Endodermal cell (in vitro differentiated cells): Measurements from ENCODE around the gene PLPPR5. TPM values are rescaled to one million over a fixed set of nuclear protein-coding genes. Genes with fewer than 3 reads are reported as not detected.

Experiments
- DNase-seq: peaks from one replicate; pipeline ENCODE4 v3.0.0-alpha.2; 2017
- H3K27ac ChIP-seq: 2 replicates; pipeline ENCODE4 v1.5.1; 2013; ENCODE audit warnings: mild to moderate bottlenecking, low read depth, low read length, moderate library complexity
- H3K27me3 ChIP-seq: 2 replicates; pipeline ENCODE4 v1.6.1; 2013; ENCODE audit warnings: mild to moderate bottlenecking, low read length, moderate library complexity; ENCODE audit not compliant: insufficient read depth, control insufficient read depth, poor library complexity, severe bottlenecking
- H3K36me3 ChIP-seq: 2 replicates; pipeline ENCODE4 v1.7.0; 2013; ENCODE audit warnings: mild to moderate bottlenecking, low read length, moderate library complexity; ENCODE audit not compliant: control insufficient read depth, insufficient read depth
- H3K4me1 ChIP-seq: one replicate; pipeline ENCODE4 v1.7.0; 2013; ENCODE audit warnings: low read length; ENCODE audit not compliant: control insufficient read depth, insufficient read depth
- H3K4me3 ChIP-seq: 2 replicates; pipeline ENCODE4 v1.5.1; 2013; ENCODE audit warnings: mild to moderate bottlenecking, low read length, moderate library complexity
- H3K9ac ChIP-seq: 2 replicates; pipeline ENCODE4 v1.6.1; 2013; ENCODE audit warnings: mild to moderate bottlenecking, low read length, moderate library complexity; ENCODE audit not compliant: poor library complexity, severe bottlenecking; ENCODE audit errors: extremely low read depth
- H3K9me3 ChIP-seq: 2 replicates; pipeline ENCODE4 v1.6.1; 2013; ENCODE audit warnings: mild to moderate bottlenecking, low read length, moderate library complexity; ENCODE audit not compliant: control insufficient read depth
- H3K27ac Mint-ChIP-seq: 2 replicates; pipeline ENCODE4 v1.8.0; 2020; ENCODE audit warnings: mixed read lengths
- H3K27me3 Mint-ChIP-seq: 2 replicates; pipeline ENCODE4 v1.8.0; 2021; ENCODE audit warnings: mild to moderate bottlenecking, mixed read lengths; ENCODE audit not compliant: insufficient read depth
- H3K36me3 Mint-ChIP-seq: 2 replicates; pipeline ENCODE4 v1.8.0; 2020; ENCODE audit warnings: low read depth, mixed read lengths
- H3K4me1 Mint-ChIP-seq: 2 replicates; pipeline ENCODE4 v1.8.0; 2020; ENCODE audit warnings: mixed read lengths
- H3K4me3 Mint-ChIP-seq: 2 replicates; pipeline ENCODE4 v1.8.0; 2020; ENCODE audit warnings: mild to moderate bottlenecking, moderate library complexity, mixed read lengths
- H3K9me3 Mint-ChIP-seq: 2 replicates; pipeline ENCODE4 v1.8.0; 2020; ENCODE audit warnings: mild to moderate bottlenecking, mixed read lengths
- WGBS, 2 experiments: methylation state at CpG; one replicate each; pipeline versions ENCODE4 v1.1.5 to v1.1.7; 2013; ENCODE audit warnings: missing lambda C conversion rate in 2 of 2, mixed read lengths in 1 of 2; ENCODE audit not compliant: insufficient coverage in 1 of 2, insufficient read length in 1 of 2; 5-methylcytosine and 5-hydroxymethylcytosine counted together
- total RNA-seq, 2 donors: library from RNA; stranded (reverse); fragmentation: NEBNext Ultra II Directional in 1 of 2; extraction: Animal tissue kit (Norgen Biotek cat#: 25700) in 1 of 2; gene quantifications; 2 replicates in 1 of 2; 3 replicates in 1 of 2; pipeline ENCODE4 v1.2.1, GENCODE V29; 2021
- TF ChIP-seq, protein P1 (sequence below): fragments of 200-600 bp; sonication (generic); conservative IDR thresholded peaks from 2 replicates; pipeline ENCODE4 v1.5.0; 2021; ENCODE audit warnings: antibody characterized with exemption, mild to moderate bottlenecking

The PLPPR5 gene
- total RNA-seq, 2 donors from 2014 or later = 0.18 to 0.31 TPM

GRCh38 chr1:98897479-98897878, 107.2 kb downstream of the PLPPR5 start:
- H3K36me3 Mint-ChIP-seq = no peaks in the 10 kb centered on the region
- H3K4me1 ChIP-seq = no peaks in the 10 kb centered on the region
- H3K9me3 ChIP-seq = no peaks in the 10 kb centered on the region
- WGBS, 2 experiments = 90% methylated on average over 2 of the region's 2 CpGs; no CpG with 5 or more reads in 1 of the 2 experiments
- no peak overlapping the region for H3K27ac Mint-ChIP-seq
- H3K4me3 ChIP-seq = no peak overlapping the region
- H3K27me3 Mint-ChIP-seq = no peaks in the 10 kb centered on the region
- TF ChIP-seq, protein P1, sequence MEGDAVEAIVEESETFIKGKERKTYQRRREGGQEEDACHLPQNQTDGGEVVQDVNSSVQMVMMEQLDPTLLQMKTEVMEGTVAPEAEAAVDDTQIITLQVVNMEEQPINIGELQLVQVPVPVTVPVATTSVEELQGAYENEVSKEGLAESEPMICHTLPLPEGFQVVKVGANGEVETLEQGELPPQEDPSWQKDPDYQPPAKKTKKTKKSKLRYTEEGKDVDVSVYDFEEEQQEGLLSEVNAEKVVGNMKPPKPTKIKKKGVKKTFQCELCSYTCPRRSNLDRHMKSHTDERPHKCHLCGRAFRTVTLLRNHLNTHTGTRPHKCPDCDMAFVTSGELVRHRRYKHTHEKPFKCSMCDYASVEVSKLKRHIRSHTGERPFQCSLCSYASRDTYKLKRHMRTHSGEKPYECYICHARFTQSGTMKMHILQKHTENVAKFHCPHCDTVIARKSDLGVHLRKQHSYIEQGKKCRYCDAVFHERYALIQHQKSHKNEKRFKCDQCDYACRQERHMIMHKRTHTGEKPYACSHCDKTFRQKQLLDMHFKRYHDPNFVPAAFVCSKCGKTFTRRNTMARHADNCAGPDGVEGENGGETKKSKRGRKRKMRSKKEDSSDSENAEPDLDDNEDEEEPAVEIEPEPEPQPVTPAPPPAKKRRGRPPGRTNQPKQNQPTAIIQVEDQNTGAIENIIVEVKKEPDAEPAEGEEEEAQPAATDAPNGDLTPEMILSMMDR = no peak
- H3K36me3 ChIP-seq = no peaks in the 10 kb centered on the region
- H3K27ac ChIP-seq = no peak overlapping the region
- H3K4me1 Mint-ChIP-seq = no peaks in the 10 kb centered on the region
- no peak overlapping the region for H3K9ac ChIP-seq
- no peak for DNase-seq
- no peaks in the 10 kb centered on the region for H3K27me3 ChIP-seq
- no peak overlapping the region for H3K4me3 Mint-ChIP-seq
- H3K9me3 Mint-ChIP-seq = no peaks in the 10 kb centered on the region

DNA sequence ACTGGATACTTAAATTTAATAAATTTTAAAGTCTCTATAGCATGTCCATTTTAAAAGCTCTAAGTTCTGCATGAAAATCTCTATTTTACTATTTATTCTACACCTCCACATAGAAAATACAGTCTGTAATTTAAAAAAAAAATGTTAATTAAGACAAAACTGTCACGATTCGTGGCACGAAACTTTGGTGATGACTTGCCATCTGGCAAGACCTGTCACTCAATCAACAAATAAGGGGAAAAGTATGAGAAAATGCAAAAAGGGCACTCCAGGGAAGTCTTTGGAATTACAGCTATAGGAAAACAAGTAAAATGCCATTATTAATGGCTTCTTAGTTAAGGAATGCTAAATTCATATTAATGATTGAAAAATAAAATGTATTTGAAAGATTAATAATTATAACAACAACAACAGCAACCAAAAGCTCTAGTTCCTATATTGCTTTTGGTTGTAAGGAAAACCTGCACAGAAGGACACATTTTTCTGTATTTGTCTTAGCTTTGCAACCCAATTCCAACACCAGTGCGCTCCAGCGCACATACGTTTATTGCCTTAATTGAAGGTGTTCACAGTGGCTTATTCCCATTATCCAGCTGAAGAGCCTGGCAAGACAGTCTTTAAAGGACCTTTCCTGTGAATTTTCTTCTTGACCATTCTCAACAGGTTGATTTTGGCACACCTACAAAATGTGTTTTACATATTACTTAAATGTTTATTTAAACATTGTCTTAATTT, 107.8 kb downstream of the PLPPR5 start:
- Mint-ChIP-seq H3K4me1 (no peaks in the 10 kb centered on the region), H3K27ac (no peak overlapping the region), H3K27me3 (no peaks in the 10 kb centered on the region), H3K36me3 (no peaks in the 10 kb centered on the region), H3K4me3 (no peak overlapping the region), H3K9me3 (no peaks in the 10 kb centered on the region)
- Histone ChIP-seq H3K4me3 (no peak overlapping the region), H3K9me3 (no peaks in the 10 kb centered on the region), H3K27ac (no peak overlapping the region), H3K9ac (no peak overlapping the region), H3K36me3 (no peaks in the 10 kb centered on the region), H3K27me3 (no peaks in the 10 kb centered on the region), H3K4me1 (no peaks in the 10 kb centered on the region)
- no peak for DNase-seq
- WGBS, 2 experiments = 90 to 96% methylated on average over 6 of the region's 6 CpGs
- TF ChIP-seq, protein P1 = no peak

DNA sequence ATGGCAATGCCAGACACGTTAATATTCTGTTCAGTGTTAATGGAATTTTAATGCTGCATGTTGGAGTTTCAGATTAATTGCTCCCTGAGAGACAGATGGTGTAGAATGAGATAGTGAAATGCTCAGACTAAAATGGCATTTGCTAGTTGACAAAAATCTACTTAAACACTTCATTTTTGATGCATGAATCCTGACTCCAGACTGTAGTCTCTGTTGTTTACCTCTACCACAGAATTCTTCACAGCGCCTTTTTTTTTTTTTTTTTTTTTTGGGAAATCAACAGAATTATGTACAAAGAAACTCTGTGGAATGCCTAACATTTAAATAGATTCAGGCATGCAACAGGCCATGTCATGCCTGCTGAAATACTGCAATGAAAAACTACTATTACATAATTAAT, 111.3 kb downstream of the PLPPR5 start:
- H3K36me3 ChIP-seq = no peaks in the 10 kb centered on the region
- H3K27ac ChIP-seq = no peak overlapping the region
- Mint-ChIP-seq H3K4me3 (no peak overlapping the region), H3K4me1 (no peaks in the 10 kb centered on the region), H3K27ac (no peak overlapping the region), H3K27me3 (no peaks in the 10 kb centered on the region), H3K36me3 (no peaks in the 10 kb centered on the region), H3K9me3 (no peaks in the 10 kb centered on the region)
- no peak for DNase-seq
- TF ChIP-seq, protein P1 = no peak
- no peaks in the 10 kb centered on the region for H3K4me1 ChIP-seq
- H3K4me3 ChIP-seq = no peak overlapping the region
- WGBS, 2 experiments = 95 to 100% methylated on average over 2 of the region's 2 CpGs
- no peaks in the 10 kb centered on the region for H3K27me3 ChIP-seq
- H3K9ac ChIP-seq = no peak overlapping the region
- no peaks in the 10 kb centered on the region for H3K9me3 ChIP-seq
